ENCODE results near the gene FOXP3. TPM values are rescaled to one million over a fixed set of nuclear protein-coding genes. Genes with fewer than 3 reads are reported as not detected.

FOXP3 gene
- total RNA-seq, 1 donor from 2014 or later, result 0.29 TPM

DNA sequence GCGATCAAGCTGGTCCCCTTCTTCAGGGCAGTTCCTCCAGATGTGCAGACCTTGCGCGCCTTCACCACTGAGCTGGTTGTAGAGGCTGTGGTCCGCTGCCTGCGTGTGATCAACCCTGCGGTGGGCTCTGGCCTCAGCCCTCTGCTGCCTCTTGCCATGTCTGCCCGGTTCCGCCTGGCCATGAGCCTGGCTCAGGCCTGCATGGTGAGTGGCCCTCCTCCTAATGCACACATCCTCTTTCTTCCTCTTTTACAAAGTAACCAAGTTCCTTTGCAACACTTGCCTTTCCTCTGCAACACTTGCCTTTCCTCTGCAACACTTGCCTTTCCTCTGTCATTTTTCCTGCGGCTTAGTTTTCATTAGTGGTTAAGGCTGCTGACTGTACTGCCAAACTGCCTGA is 27.4 kb downstream of the FOXP3 start:
- no peaks in the 10 kb centered on the region for H3K9me3 Mint-ChIP-seq
- ChIA-PET CTCF (interaction anchor here (1.0 kb wide), 1 partner anchor 45 kb away, joined by 3 read pairs; no protein-coding TSS in a partner anchor), POLR2A (interaction anchor here (1.2 kb wide), 2 partner anchors 32 to 46 kb away, joined by 3 to 6 read pairs; partner anchors contain the start of gene PPP1R3F)
- intact Hi-C loops (cut with micrococcal nuclease), result no loop called here
- H3K27me3 Mint-ChIP-seq, result no peaks in the 10 kb centered on the region
- TF ChIP-seq, protein P1, sequence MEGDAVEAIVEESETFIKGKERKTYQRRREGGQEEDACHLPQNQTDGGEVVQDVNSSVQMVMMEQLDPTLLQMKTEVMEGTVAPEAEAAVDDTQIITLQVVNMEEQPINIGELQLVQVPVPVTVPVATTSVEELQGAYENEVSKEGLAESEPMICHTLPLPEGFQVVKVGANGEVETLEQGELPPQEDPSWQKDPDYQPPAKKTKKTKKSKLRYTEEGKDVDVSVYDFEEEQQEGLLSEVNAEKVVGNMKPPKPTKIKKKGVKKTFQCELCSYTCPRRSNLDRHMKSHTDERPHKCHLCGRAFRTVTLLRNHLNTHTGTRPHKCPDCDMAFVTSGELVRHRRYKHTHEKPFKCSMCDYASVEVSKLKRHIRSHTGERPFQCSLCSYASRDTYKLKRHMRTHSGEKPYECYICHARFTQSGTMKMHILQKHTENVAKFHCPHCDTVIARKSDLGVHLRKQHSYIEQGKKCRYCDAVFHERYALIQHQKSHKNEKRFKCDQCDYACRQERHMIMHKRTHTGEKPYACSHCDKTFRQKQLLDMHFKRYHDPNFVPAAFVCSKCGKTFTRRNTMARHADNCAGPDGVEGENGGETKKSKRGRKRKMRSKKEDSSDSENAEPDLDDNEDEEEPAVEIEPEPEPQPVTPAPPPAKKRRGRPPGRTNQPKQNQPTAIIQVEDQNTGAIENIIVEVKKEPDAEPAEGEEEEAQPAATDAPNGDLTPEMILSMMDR (IDR thresholded peaks at IDR 0.05), result no peak
- DNase-seq (no peak), ATAC-seq (ENCODE audit: low read depth) (peak; percentile 58)
- H3K4me3 Mint-ChIP-seq, result peak overlapping the region; percentile 68
- peak overlapping the region; percentile 70 for H3K27ac Mint-ChIP-seq
- H3K36me3 Mint-ChIP-seq (ENCODE audit: low read depth), result peaks cover 9% of the 10 kb centered on the region
- H3K4me1 Mint-ChIP-seq, result peaks cover 17% of the 10 kb centered on the region

DNA sequence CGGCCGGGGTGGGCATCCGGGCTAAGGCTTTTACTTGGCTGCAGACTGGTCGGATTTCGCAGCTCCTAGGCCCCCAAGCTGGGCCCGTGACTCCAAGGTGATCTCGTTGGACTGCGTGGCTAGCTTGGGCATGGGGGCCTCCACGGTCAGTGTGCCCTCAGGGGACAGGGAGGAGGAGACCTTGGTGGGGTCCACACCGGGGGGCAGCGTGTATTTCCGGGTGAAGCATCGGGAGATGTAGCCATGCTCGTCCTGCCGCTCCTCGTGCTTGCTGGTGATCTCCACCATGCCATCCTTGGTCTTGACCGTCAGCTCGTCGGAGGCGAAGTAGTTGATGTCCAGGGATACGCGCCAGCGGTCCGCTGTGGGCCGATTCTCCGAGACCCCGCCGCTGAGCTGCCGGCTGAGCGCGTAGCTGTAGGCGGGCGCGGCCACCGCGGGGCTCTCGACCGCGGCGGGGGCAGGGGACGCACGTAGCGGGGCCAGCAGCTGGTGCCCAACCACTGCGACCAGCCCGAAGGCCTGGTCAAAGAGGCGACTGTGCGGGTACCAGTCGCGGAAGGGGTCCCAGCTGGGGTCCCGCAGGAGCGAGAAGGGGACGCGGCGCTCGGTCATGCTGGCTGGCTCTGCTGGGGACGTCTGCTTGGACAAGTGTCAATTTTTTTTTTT is 30.5 kb downstream of the FOXP3 start:
- Mint-ChIP-seq H3K27ac (no peak overlapping the region), H3K4me1 (peaks cover 31% of the 10 kb centered on the region), H3K36me3 (ENCODE audit: low read depth) (peaks cover 3% of the 10 kb centered on the region), H3K9me3 (no peaks in the 10 kb centered on the region), H3K4me3 (no peak overlapping the region), H3K27me3 (no peaks in the 10 kb centered on the region)
- intact Hi-C loops (cut with micrococcal nuclease), result no loop called here
- TF ChIP-seq, protein P1 (IDR thresholded peaks at IDR 0.05), result no peak
- DNase-seq (no peak), ATAC-seq (ENCODE audit: low read depth) (no peak)
- ChIA-PET POLR2A (interaction anchor here (1.6 kb wide), 1 partner anchor 35 kb away, joined by 8 read pairs; the partner anchor contains the start of gene PPP1R3F), CTCF (no interaction called here)

DNA sequence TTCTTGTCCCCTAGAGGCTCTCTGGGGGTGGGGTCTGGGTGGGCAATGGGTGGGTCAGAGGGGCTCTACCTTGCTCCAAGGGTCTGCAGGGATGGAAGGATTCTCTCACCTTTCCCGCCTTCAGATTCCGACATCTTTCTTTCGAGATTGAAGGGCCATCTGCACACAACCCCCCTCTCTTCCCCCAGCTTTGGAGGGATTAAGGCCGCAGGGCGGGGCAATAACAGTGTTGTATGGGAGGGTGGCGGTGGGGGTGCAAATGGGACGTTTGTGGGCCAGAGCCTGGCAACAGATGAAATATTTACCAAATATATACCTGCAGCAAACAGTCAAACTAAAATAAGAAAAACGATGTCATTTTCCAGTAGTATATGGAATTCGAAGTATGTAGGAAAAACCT is 31.3 kb downstream of the FOXP3 start, which contains the start of gene CACNA1F:
TSS of gene CACNA1F (minus strand) at position 165 of the 400 bp plus-strand sequence. CDS start at position 134, 31 bp downstream.
- TF ChIP-seq, protein P1 (IDR thresholded peaks at IDR 0.05), result no peak
- ATAC-seq (ENCODE audit: low read depth) (no peak), DNase-seq (no peak)
- no peak within 1 kb of the TSS for H3K27ac Mint-ChIP-seq
- no peaks in the 10 kb centered on the region for H3K27me3 Mint-ChIP-seq
- POLR2A ChIA-PET, result interaction anchor here (0.6 kb wide), 1 partner anchor 153 kb away, joined by 5 read pairs; no protein-coding TSS in a partner anchor
- intact Hi-C loops (cut with micrococcal nuclease), result no loop called here
- H3K4me3 Mint-ChIP-seq, result no peak within 1 kb of the TSS
- CTCF ChIA-PET, result no interaction called here
- peaks cover 31% of the 10 kb centered on the region for H3K4me1 Mint-ChIP-seq
- H3K36me3 Mint-ChIP-seq (ENCODE audit: low read depth), result peaks cover 3% of the 10 kb centered on the region
- no peaks in the 10 kb centered on the region for H3K9me3 Mint-ChIP-seq

DNA sequence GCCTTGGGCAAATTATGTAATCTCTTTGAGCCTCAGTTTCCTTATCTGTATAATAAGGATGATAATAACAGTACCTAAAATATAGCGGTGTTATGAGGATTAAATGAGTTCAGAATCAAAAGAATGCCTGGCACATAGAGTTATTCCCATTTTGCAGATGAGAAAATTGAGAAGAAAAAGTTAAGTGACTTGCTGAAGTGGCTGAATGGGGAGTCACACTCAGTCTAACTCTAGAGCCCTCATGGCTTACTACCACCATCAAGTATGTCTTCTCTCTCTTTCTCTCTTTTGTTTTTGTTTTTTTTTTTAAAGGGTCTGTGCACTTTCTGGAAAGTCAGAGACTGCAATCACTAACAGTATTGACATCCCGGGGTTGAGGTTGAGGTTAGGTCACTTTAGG is 32.0 kb downstream of the FOXP3 start:
- intact Hi-C loops (cut with micrococcal nuclease), result no loop called here

More for the DNA sequence above, 32.0 kb downstream of the FOXP3 start:
- Mint-ChIP-seq H3K4me3 (no peak overlapping the region), H3K36me3 (ENCODE audit: low read depth) (peaks cover 3% of the 10 kb centered on the region), H3K27ac (no peak overlapping the region), H3K4me1 (peaks cover 31% of the 10 kb centered on the region), H3K9me3 (no peaks in the 10 kb centered on the region), H3K27me3 (no peaks in the 10 kb centered on the region)
- TF ChIP-seq, protein P1 (IDR thresholded peaks at IDR 0.05), result no peak
- CTCF ChIA-PET, result no interaction called here
- no peak for ATAC-seq (ENCODE audit: low read depth)
- POLR2A ChIA-PET, result no interaction called here
- DNase-seq, result no peak
